CD8-positive, alpha-beta memory T cell (primary cell): ENCODE measurements around the gene ZNF697. TPM values are rescaled to one million over a fixed set of nuclear protein-coding genes. Genes with fewer than 3 reads are reported as not detected.
"Not testable (repeated sequence)": the region's sequence is repeated elsewhere in the genome, so short reads cannot be mapped to it uniquely, and the experiment has no call there.

Source experiments
- CTCF ChIA-PET: fragments of 350-600 bp; sonication (Branson Sonifier 250); formaldehyde crosslinking; loops from one replicate; lab custom pipeline; 2021; ENCODE audit warnings: antibody characterized with exemption; lab: Charles Lee
- POLR2A ChIA-PET: fragments of 350-600 bp; sonication (Branson Sonifier 250); formaldehyde crosslinking; loops from one replicate; lab custom pipeline; 2021; ENCODE audit warnings: antibody characterized with exemption; lab: Charles Lee
- DNase-seq, 5 donors: peaks; one replicate each; pipeline versions ENCODE4 v3.0.0 to v3.0.0-alpha.2; 2020 to 2022; ENCODE audit warnings: mixed read lengths in 1 of 5
- H3K27ac ChIP-seq: one replicate; pipeline ENCODE4 v1.7.0; 2013; ENCODE audit warnings: low read depth, mild to moderate bottlenecking, low read length, moderate library complexity
- H3K27me3 ChIP-seq: 2 replicates; pipeline ENCODE4 v1.7.0; 2013; ENCODE audit warnings: low read length, mild to moderate bottlenecking; ENCODE audit not compliant: insufficient read depth, poor library complexity, severe bottlenecking
- H3K36me3 ChIP-seq: 2 replicates; pipeline ENCODE4 v1.7.0; 2013; ENCODE audit warnings: mild to moderate bottlenecking, low read length, moderate library complexity; ENCODE audit not compliant: insufficient read depth
- H3K4me1 ChIP-seq: 2 replicates; pipeline ENCODE4 v1.7.0; 2013; ENCODE audit warnings: mild to moderate bottlenecking, low read length, moderate library complexity; ENCODE audit not compliant: insufficient read depth
- H3K4me3 ChIP-seq: 2 replicates; pipeline ENCODE4 v1.7.0; 2013; ENCODE audit warnings: mild to moderate bottlenecking, low read length
- H3K9me3 ChIP-seq: 2 replicates; pipeline ENCODE4 v1.7.0; 2013; ENCODE audit warnings: mild to moderate bottlenecking, low read length
- H3K27ac Mint-ChIP-seq, 8 donors: one replicate each; pipeline ENCODE4 v1.8.0; 2020 to 2021; ENCODE audit warnings: mixed read lengths in 8 of 8, mild to moderate bottlenecking in 6 of 8, inconsistent platforms in 3 of 8, moderate library complexity in 3 of 8
- H3K27me3 Mint-ChIP-seq, 2 donors: one replicate each; pipeline ENCODE4 v1.8.0; 2020 to 2021; ENCODE audit warnings: mixed read lengths in 2 of 2, mild to moderate bottlenecking in 1 of 2, moderate library complexity in 1 of 2
- H3K36me3 Mint-ChIP-seq, 3 donors: one replicate each; pipeline ENCODE4 v1.8.0; 2020 to 2021; ENCODE audit warnings: mixed read lengths in 3 of 3, inconsistent platforms in 1 of 3, mild to moderate bottlenecking in 1 of 3
- H3K4me1 Mint-ChIP-seq, 3 donors: one replicate each; pipeline ENCODE4 v1.8.0; 2020 to 2021; ENCODE audit warnings: mixed read lengths in 3 of 3, inconsistent platforms in 1 of 3, mild to moderate bottlenecking in 1 of 3
- H3K4me3 Mint-ChIP-seq, 7 donors: one replicate each; pipeline ENCODE4 v1.8.0; 2020 to 2021; ENCODE audit warnings: mixed read lengths in 7 of 7, mild to moderate bottlenecking in 6 of 7, moderate library complexity in 4 of 7, inconsistent platforms in 2 of 7
- H3K9me3 Mint-ChIP-seq, 5 donors: one replicate each; pipeline ENCODE4 v1.8.0; 2020 to 2022; ENCODE audit warnings: mixed read lengths in 5 of 5, mild to moderate bottlenecking in 3 of 5, moderate library complexity in 2 of 5, inconsistent platforms in 1 of 5
- polyA plus RNA-seq: library from polyadenylated mRNA; unstranded; fragments of 300-500 nt; fragmentation: Illumina TruSeq; gene quantifications from one replicate; pipeline ENCODE4 v1.2.3, GENCODE V29; 2021
- total RNA-seq, 2 experiments: library from RNA; stranded (reverse); gene quantifications; one replicate each; pipeline ENCODE4 v1.2.3, GENCODE V29; 2021

Gene ZNF697
- total and polyA plus RNA-seq, 3 experiments from 2014 or later: 0.72 to 0.78 TPM; not detected in 1

GRCh38 chr1:119603695-119604094 lies 44.4 kb downstream of the ZNF697 start:
- Mint-ChIP-seq H3K4me1 (no peaks in the 10 kb centered on the region), H3K27me3 (peaks cover 3 to 22% of the 10 kb centered on the region in 2 donors), H3K36me3 (no peaks in the 10 kb centered on the region), H3K4me3 (no peak overlapping the region), H3K27ac (no peak overlapping the region), H3K9me3 (peaks cover 0 to 7% (median 0%) of the 10 kb centered on the region in 5 donors)
- CTCF ChIA-PET: no interaction called here
- Histone ChIP-seq H3K27me3 (no peaks in the 10 kb centered on the region), H3K36me3 (no peaks in the 10 kb centered on the region), H3K4me3 (no peak overlapping the region), H3K27ac (no peak overlapping the region), H3K9me3 (no peaks in the 10 kb centered on the region), H3K4me1 (no peaks in the 10 kb centered on the region)
- no peak for DNase-seq
- POLR2A ChIA-PET: no interaction called here

DNA sequence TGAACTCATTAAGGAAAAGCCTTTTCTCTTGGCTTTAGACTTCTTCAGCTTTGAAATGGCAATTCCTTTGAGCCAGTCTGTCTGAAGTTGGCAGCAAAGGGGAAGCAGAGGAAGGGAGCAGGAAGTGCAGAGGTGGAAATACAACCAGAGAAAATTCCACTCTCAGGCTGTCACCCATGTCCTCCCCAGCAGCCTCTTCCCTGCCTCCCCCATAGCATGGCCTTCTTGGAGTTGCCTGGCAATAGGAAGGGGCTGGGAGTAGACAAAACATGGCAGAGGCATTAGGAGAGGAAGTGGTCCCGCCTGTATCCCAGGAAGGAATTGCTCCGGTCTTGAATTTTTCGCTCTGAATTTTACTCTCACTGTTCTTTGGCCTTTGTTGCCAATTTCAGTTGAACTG lies 44.8 kb downstream of the ZNF697 start:
- POLR2A ChIA-PET, H3K4me1 Mint-ChIP-seq, H3K27ac Mint-ChIP-seq, H3K9me3 Mint-ChIP-seq, H3K4me3 ChIP-seq, H3K27ac ChIP-seq, H3K4me3 Mint-ChIP-seq, H3K36me3 ChIP-seq, CTCF ChIA-PET, DNase-seq, H3K27me3 ChIP-seq, H3K9me3 ChIP-seq, H3K36me3 Mint-ChIP-seq, H3K4me1 ChIP-seq: not testable (repeated sequence)
- peaks cover 2 to 22% of the 10 kb centered on the region in 2 donors for H3K27me3 Mint-ChIP-seq

GRCh38 chr1:119602789-119603188 lies 45.3 kb downstream of the ZNF697 start:
- H3K4me1 ChIP-seq, H3K27ac ChIP-seq, H3K9me3 ChIP-seq, H3K4me3 ChIP-seq, CTCF ChIA-PET, H3K4me3 Mint-ChIP-seq, DNase-seq, H3K36me3 ChIP-seq, POLR2A ChIA-PET, H3K27me3 ChIP-seq, H3K4me1 Mint-ChIP-seq, H3K36me3 Mint-ChIP-seq, H3K27ac Mint-ChIP-seq, H3K9me3 Mint-ChIP-seq: not testable (repeated sequence)
- peaks cover 0 to 22% of the 10 kb centered on the region in 2 donors for H3K27me3 Mint-ChIP-seq

- H3K27me3 Mint-ChIP-seq: peaks cover 0 to 22% of the 10 kb centered on the region in 2 donors
- ChIA-PET POLR2A (no interaction called here), CTCF (no interaction called here)
- Histone ChIP-seq H3K27me3 (no peaks in the 10 kb centered on the region), H3K36me3 (no peaks in the 10 kb centered on the region), H3K4me1 (no peaks in the 10 kb centered on the region), H3K4me3 (no peak overlapping the region), H3K9me3 (no peaks in the 10 kb centered on the region), H3K27ac (no peak overlapping the region)
- DNase-seq: no peak
- peaks cover 0 to 6% (median 0%) of the 10 kb centered on the region in 5 donors for H3K9me3 Mint-ChIP-seq
- H3K27ac Mint-ChIP-seq: no peak overlapping the region
- no peaks in the 10 kb centered on the region for H3K36me3 Mint-ChIP-seq
- no peak overlapping the region for H3K4me3 Mint-ChIP-seq
- H3K4me1 Mint-ChIP-seq: no peaks in the 10 kb centered on the region
These were observed 45.9 kb downstream of the ZNF697 start for GRCh38 chr1:119602169-119602568.

- Histone ChIP-seq H3K36me3 (no peaks in the 10 kb centered on the region), H3K9me3 (no peaks in the 10 kb centered on the region), H3K4me3 (no peak overlapping the region), H3K4me1 (no peaks in the 10 kb centered on the region), H3K27me3 (no peaks in the 10 kb centered on the region), H3K27ac (no peak overlapping the region)
- Mint-ChIP-seq H3K36me3 (no peaks in the 10 kb centered on the region), H3K4me3 (no peak overlapping the region), H3K27me3 (peaks cover 1 to 22% of the 10 kb centered on the region in 2 donors), H3K9me3 (peaks cover 0 to 2% (median 0%) of the 10 kb centered on the region in 5 donors), H3K27ac (no peak overlapping the region), H3K4me1 (no peaks in the 10 kb centered on the region)
- POLR2A ChIA-PET: no interaction called here
- DNase-seq: no peak
- CTCF ChIA-PET: no interaction called here
These were observed 47.1 kb downstream of the ZNF697 start for GRCh38 chr1:119600976-119601375.

DNA sequence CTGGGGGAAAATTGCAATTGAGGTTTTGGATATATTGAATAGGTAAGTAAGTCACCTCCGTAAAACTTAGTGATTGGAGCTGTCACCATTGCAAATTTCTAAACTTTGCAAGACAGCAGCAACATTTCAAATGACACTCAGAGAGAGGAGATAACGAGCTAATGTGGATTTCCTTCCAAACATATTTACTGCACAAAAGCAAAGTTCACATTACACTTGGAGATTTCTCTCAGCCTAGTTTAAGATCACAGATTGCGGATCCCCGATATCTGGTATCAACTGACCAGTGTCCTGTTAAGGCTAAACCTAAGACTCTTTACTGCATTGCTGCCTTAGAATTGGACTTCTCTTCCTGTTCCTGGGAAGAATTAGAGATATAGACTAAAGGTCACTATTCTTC lies 47.5 kb downstream of the ZNF697 start:
- no peak for DNase-seq
- Histone ChIP-seq H3K27me3 (no peaks in the 10 kb centered on the region), H3K27ac (no peak overlapping the region), H3K4me3 (no peak overlapping the region), H3K4me1 (no peaks in the 10 kb centered on the region), H3K36me3 (no peaks in the 10 kb centered on the region), H3K9me3 (no peaks in the 10 kb centered on the region)
- H3K4me3 Mint-ChIP-seq: no peak overlapping the region
- peaks cover 1 to 18% of the 10 kb centered on the region in 2 donors for H3K27me3 Mint-ChIP-seq
- no peaks in the 10 kb centered on the region for H3K36me3 Mint-ChIP-seq
- no peaks in the 10 kb centered on the region for H3K4me1 Mint-ChIP-seq
- ChIA-PET POLR2A (no interaction called here), CTCF (no interaction called here)
- no peak overlapping the region for H3K27ac Mint-ChIP-seq
- peaks cover 0 to 2% (median 0%) of the 10 kb centered on the region in 5 donors for H3K9me3 Mint-ChIP-seq

GRCh38 chr1:119595606-119596005 lies 52.5 kb downstream of the ZNF697 start:
- peaks cover 0 to 4% (median 0%) of the 10 kb centered on the region in 5 donors for H3K9me3 Mint-ChIP-seq
- Histone ChIP-seq H3K36me3 (no peaks in the 10 kb centered on the region), H3K9me3 (no peaks in the 10 kb centered on the region), H3K4me1 (no peaks in the 10 kb centered on the region), H3K4me3 (no peak overlapping the region), H3K27me3 (no peaks in the 10 kb centered on the region), H3K27ac (no peak overlapping the region)
- H3K4me1 Mint-ChIP-seq: no peaks in the 10 kb centered on the region
- CTCF ChIA-PET: no interaction called here
- H3K27me3 Mint-ChIP-seq: peaks cover 1 to 9% of the 10 kb centered on the region in 2 donors
- H3K4me3 Mint-ChIP-seq: no peak overlapping the region
- no peaks in the 10 kb centered on the region for H3K36me3 Mint-ChIP-seq
- POLR2A ChIA-PET: no interaction called here
- no peak for DNase-seq
- H3K27ac Mint-ChIP-seq: no peak overlapping the region

- no peak for DNase-seq
- ChIA-PET POLR2A (no interaction called here), CTCF (no interaction called here)
- H3K4me1 ChIP-seq: no peaks in the 10 kb centered on the region
- Mint-ChIP-seq H3K4me3 (no peak overlapping the region), H3K4me1 (no peaks in the 10 kb centered on the region), H3K27ac (no peak overlapping the region), H3K9me3 (peaks cover 0 to 4% (median 0%) of the 10 kb centered on the region in 5 donors), H3K36me3 (no peaks in the 10 kb centered on the region), H3K27me3 (peaks cover 1 to 6% of the 10 kb centered on the region in 2 donors)
- H3K27ac ChIP-seq: no peak overlapping the region
- no peaks in the 10 kb centered on the region for H3K27me3 ChIP-seq
- H3K4me3 ChIP-seq: no peak overlapping the region
- H3K9me3 ChIP-seq: no peaks in the 10 kb centered on the region
- H3K36me3 ChIP-seq: no peaks in the 10 kb centered on the region
These were observed 52.9 kb downstream of the ZNF697 start for GRCh38 chr1:119595168-119595567.

DNA sequence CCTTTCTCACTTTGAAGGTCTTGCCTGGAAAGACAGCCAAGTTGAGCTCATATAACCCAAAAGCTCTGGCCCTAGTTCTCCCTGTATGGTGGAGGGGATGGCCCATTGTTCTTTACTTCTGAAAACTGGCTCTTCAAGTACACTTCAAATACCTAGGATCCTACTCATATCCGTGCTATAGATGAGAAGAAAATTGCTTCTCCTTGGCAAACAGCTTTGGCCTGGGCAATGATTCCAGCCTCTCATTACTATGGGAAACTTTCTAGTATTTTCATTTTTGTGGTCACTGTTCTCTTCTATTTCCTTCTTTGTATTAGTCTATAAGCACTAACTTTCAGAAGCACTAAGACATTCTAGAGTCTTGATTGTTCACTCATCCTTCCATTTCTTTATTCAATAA lies 53.7 kb downstream of the ZNF697 start:
- no peaks in the 10 kb centered on the region for H3K27me3 ChIP-seq
- Mint-ChIP-seq H3K27ac (no peak overlapping the region), H3K4me1 (no peaks in the 10 kb centered on the region), H3K36me3 (no peaks in the 10 kb centered on the region), H3K27me3 (peaks cover 3 to 4% of the 10 kb centered on the region in 2 donors), H3K4me3 (no peak overlapping the region), H3K9me3 (peaks cover 0 to 4% (median 0%) of the 10 kb centered on the region in 5 donors)
- H3K4me1 ChIP-seq: no peaks in the 10 kb centered on the region
- H3K4me3 ChIP-seq: no peak overlapping the region
- no peak overlapping the region for H3K27ac ChIP-seq
- POLR2A ChIA-PET: no interaction called here
- H3K9me3 ChIP-seq: no peaks in the 10 kb centered on the region
- CTCF ChIA-PET: no interaction called here
- no peak for DNase-seq
- no peaks in the 10 kb centered on the region for H3K36me3 ChIP-seq
